Measurements from ENCODE around the gene BRD3OS. TPM values are rescaled to one million over a fixed set of nuclear protein-coding genes. Genes with fewer than 3 reads are reported as not detected.
A peak's percentile ranks its signal among the peaks of the same experiment; 100 is the strongest.

BRD3OS gene
- total and polyA plus RNA-seq, 10 of the 15 experiments (the other 5 are each of a cell fraction or from before 2014, with no cell fraction given) = 2.1 to 13.7 (median 10.7) TPM

- H3K4me3 ChIP-seq = no peak overlapping the region
- H3K27me3 ChIP-seq (replicated peaks in 1 of 2; ENCODE audit: control insufficient read depth in 2 of 2, insufficient read depth in 2 of 2, low read length in 1 of 2) = no peaks in the 10 kb centered on the region
- no TSS peak for BruUV-seq (replicated peaks)
- peaks cover 4% of the 10 kb centered on the region; the same call in 1 of the 2 replicates for H4K20me1 ChIP-seq (ENCODE audit: control insufficient read depth, insufficient read depth)
- no peak overlapping the region for H2AFZ ChIP-seq (ENCODE audit: control insufficient read depth, low read depth, low read length)
- ChIA-PET RAD21 (ENCODE audit: unreplicated experiment) (no interaction called here), SMC1A (ENCODE audit: uncharacterized antibody, unreplicated experiment) (no interaction called here), POLR2A (no interaction called here), CTCF (interaction anchor here (0.7 to 3.5 kb wide), 2 partner anchors 12 kb away, joined by 3 to 12 read pairs; no protein-coding TSS in a partner anchor)
- FAIRE-seq (no peak), ATAC-seq (no peak), DNase-seq (ENCODE audit: low read depth, low spot score) (no peak)
- WGBS (ENCODE audit: insufficient coverage, insufficient replicate concordance, low lambda C conversion rate, missing lambda C conversion rate) = 90% methylated on average over 14 of the region's 14 CpGs
- no peak overlapping the region for H3K9ac ChIP-seq (ENCODE audit: control insufficient read depth, insufficient read depth, low read length)
- H3K4me2 ChIP-seq (ENCODE audit: control insufficient read depth, insufficient read depth) = 0 out of 2 replicates have a peak overlapping the region, but pooled peaks have one; percentile 17
- H3K4me1 ChIP-seq (ENCODE audit: control insufficient read depth, insufficient read depth, low read length) = peaks cover 15% of the 10 kb centered on the region
- peaks cover 87% of the 10 kb centered on the region for H3K79me2 ChIP-seq (ENCODE audit: control insufficient read depth, insufficient read depth, low read length)
- TF ChIP-seq ZBTB33 (IDR thresholded peaks at IDR 0.05) (no peak), MAX (IDR thresholded peaks at IDR 0.05; ENCODE audit: low read depth, low read length) (no peak), BCL3 (IDR thresholded peaks at IDR 0.05; ENCODE audit: borderline replicate concordance, insufficient read depth, low read depth, low read length, poor library complexity, severe bottlenecking) (no peak), TAF1 (IDR thresholded peaks at IDR 0.05; ENCODE audit: borderline replicate concordance, low read depth, low read length) (no peak), POLR2AphosphoS5 (IDR thresholded peaks at IDR 0.05; ENCODE audit: low read length) (no peak), SREBF2 (IDR thresholded peaks at IDR 0.05; ENCODE audit: low read length) (no peak), BHLHE40 (IDR thresholded peaks at IDR 0.05; ENCODE audit: borderline replicate concordance in 1 of 2, low read depth in 2 of 2, low read length in 1 of 2) (no peak), SMARCA5 (IDR thresholded peaks at IDR 0.05) (no peak), WRNIP1 (IDR thresholded peaks at IDR 0.05; ENCODE audit: borderline replicate concordance, low read depth, low read length) (no peak), ATF2 (IDR thresholded peaks at IDR 0.05; ENCODE audit: low read length) (no peak), IKZF1 (conservative IDR thresholded peaks at IDR 0.05) (no peak), FOXM1 (IDR thresholded peaks at IDR 0.05; ENCODE audit: low read depth, low read length) (no peak), ATF3 (IDR thresholded peaks at IDR 0.05; ENCODE audit: borderline replicate concordance, extremely low read depth, low read depth, low read length) (no peak), CBX5 (IDR thresholded peaks at IDR 0.05; ENCODE audit: low read depth) (no peak), LARP7 (IDR thresholded peaks at IDR 0.05) (no peak), MLLT1 (IDR thresholded peaks at IDR 0.05) (no peak), TCF7 (IDR thresholded peaks at IDR 0.05; ENCODE audit: borderline replicate concordance) (no peak)
- in situ Hi-C loops (cut with MboI) (no loop called here), intact Hi-C loops (cut with micrococcal nuclease; ENCODE audit: unreplicated experiment) (no loop called here)
- H3K9me3 ChIP-seq (replicated peaks; ENCODE audit: control insufficient read depth, insufficient read depth, low read length) = no peaks in the 10 kb centered on the region
- peaks cover 0 to 5% of the 10 kb centered on the region in 2 experiments; a peak in 3 of 4 replicates for H3K36me3 ChIP-seq (ENCODE audit: control insufficient read depth in 2 of 2, insufficient read depth in 2 of 2, low read length in 1 of 2)
- H3K27ac ChIP-seq (ENCODE audit: control insufficient read depth, insufficient read depth) = no peak overlapping the region
Observed at GRCh38 chr9:133981589-133981957, 43.7 kb upstream of the BRD3OS start.

Measured in GM12878 (cell line).